Renal cortical epithelial cell (primary cell): ENCODE data around the gene SMYD3. TPM values are rescaled to one million over a fixed set of nuclear protein-coding genes. Genes with fewer than 3 reads are reported as not detected.

Source experiments
- DNase-seq: peaks from one replicate; pipeline ENCODE4 v3.0.0-alpha.2; 2011; ENCODE audit warnings: low read depth
- total RNA-seq: library from RNA; depleted of rRNA; stranded (reverse); fragments of >200 nt; gene quantifications from 2 replicates; pipeline ENCODE4 v1.2.3, GENCODE V29; 2014

The SMYD3 gene
- total RNA-seq, 1 donor from 2014 or later: 29.5 TPM

DNA sequence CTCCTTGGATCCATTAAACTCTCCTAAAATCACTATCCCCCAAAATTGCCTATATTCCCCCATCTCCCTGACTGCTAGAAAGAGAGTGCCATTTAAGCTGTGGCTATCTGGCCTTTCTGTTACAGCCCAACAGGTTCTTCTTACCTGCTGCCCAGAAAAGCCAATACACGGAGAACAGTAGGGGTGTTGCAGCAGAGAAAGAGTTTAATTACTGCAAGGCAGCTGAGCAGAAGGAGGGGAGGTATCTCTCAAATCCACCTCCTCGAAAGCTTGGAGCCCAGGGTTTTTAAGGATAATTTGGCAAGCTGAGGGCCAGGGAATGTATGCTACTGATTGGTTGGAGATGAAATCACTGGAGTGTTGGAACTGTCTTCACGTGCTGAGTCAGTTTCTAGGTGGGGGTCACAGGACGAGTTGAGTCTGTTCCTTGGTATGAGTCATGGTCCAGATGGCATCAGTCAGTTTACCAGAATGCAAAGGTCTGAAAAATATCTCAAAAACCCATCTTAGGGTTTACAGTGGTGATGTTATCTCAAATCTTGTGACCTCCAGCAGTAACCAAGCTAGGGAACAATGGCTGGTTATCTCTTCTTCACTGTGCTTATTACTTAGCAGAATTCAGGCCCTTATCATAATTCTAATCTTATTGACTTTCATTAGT lies 89.8 kb downstream of the SMYD3 start:
- DNase-seq: peak; percentile 7

GRCh38 chr1:246416261-246416660 lies 90.8 kb downstream of the SMYD3 start:
- no peak for DNase-seq

- DNase-seq: no peak
Measured at GRCh38 chr1:246415028-246415427, 92.1 kb downstream of the SMYD3 start.

GRCh38 chr1:246413430-246413829 lies 93.6 kb downstream of the SMYD3 start:
- no peak for DNase-seq

- DNase-seq: no peak
Measured at GRCh38 chr1:246404078-246404477, 103.0 kb downstream of the SMYD3 start.

DNA sequence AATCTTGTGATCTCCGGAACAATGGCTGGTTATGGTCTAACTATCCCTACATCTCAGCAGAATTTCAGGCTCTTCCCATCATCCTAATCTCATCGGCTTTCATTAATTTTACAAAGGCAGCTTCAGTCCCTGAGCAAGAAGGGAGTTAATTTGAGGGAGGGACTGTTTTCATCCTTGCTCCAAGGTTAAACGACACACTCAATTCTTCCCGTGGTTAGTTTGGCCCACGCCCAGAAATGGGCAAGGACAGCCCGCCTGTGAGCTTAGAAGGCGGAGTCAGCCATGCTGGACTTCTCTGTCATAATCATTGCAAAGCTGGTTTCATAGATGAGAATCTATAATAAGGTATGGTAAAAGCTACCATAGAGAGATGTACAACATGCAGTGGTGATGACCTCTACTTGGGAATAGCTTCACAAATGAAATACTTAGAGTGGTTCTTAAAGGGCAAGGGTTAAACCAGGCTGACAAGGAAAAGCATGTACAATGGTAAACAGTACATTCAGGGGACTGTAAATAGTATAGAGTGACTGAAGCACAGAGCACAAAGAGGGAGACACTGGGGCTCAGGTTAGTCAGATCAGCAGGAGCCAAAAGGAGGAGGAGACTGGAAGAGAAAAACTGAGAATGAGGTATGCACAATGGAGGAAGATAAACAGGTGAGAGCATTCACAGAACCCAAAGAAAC lies 108.8 kb downstream of the SMYD3 start:
- DNase-seq: no peak

GRCh38 chr1:246397046-246397445 lies 110.0 kb downstream of the SMYD3 start:
- no peak for DNase-seq

DNA sequence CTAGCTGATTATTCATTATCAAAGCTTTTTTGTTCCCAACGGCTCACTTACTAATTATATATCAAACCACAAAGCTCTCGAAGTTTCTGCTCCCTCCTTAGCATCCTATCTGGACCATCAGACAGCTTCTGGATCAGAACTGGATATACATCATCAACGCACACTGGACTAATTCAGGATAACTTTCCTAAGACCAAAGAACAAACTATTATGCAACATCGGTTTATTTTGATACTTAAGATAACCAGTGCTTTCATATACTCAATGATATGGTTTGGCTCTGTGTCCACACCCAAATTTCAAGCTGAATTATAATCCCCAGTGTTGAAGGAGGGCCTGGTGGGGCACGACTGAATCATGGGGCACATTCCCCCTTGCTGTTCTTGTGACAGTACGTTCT lies 110.8 kb downstream of the SMYD3 start:
- no peak for DNase-seq

- DNase-seq: no peak
Measured at GRCh38 chr1:246394121-246394520, 113.0 kb downstream of the SMYD3 start.

- DNase-seq: no peak
Measured at GRCh38 chr1:246390855-246391254, 116.2 kb downstream of the SMYD3 start.

GRCh38 chr1:246384616-246385015 lies 122.5 kb downstream of the SMYD3 start:
- DNase-seq: no peak

- peak; percentile 11 for DNase-seq
Measured at GRCh38 chr1:246383791-246384190, 123.3 kb downstream of the SMYD3 start.

DNA sequence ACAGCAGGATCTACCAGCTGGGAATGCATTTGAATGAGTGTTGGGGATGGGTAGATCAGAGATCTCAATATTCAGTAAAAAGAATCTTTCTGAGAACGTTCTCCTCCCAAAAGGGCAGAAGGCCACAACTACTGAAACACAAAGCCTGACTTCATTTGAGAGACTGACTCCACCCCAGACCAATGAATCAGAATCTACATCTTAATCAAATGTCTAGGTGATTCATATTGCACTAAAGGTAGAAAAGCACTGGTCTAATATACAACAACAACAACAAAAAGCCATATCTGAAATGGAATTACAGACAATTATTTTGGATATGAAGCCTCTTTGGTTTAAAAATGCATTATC lies 123.9 kb downstream of the SMYD3 start:
- DNase-seq: peak; percentile 15

DNA sequence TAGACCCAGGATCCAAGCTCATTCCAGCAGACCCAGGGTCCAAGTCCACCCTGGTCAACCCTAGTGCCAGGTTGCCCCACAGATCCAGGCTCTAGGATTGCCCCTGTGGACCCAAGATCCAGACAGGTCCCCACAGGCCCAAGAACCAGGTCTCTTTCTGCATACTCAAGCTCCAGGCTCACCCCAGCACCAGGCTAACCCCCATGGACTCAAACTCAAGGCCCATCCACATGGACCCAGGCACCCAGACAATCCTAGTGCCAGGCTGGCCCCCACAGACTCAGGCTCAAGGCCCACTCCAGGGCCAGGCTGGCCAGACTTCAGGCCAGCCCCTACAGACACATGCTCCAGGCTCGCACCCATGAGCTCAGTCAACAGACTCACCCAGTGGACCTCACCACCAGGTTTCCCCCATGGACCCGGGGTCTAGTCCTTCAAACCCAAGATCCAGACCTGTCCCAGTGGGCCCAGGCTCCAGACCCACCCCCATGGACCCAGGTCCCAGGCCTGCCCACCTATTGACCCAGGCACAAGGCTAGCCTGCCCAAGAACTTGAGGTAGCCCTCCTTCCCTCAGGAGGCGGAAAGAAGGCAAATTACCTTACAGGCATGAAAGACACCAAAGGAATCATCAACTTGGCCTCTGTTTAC lies 124.4 kb downstream of the SMYD3 start:
- no peak for DNase-seq

- no peak for DNase-seq
Measured at GRCh38 chr1:246381452-246381851, 125.6 kb downstream of the SMYD3 start.

DNA sequence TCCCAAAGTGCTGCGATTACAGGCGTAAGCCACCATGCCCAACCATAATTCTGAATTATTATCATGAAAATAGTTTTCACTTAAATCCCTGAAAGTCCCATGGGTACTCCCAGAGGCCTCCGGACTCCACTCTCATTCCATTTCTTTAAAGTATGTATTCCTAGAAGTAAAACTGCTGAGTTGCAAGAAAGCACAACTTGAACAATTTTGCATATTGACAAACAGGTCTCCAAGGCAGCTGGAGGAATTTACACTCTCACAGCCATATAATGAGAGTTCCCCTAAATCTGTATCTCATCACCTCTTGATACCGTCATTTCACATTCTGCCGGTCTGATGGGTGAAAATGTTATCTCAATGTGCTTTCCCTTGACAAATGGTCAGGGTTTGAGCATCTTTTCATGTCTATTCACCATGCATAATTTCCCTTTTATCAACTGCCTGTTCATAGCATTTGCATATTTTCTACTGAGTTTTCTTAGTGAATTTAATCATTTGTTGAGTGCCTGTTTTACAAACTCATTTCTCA lies 129.4 kb downstream of the SMYD3 start:
- no peak for DNase-seq

DNA sequence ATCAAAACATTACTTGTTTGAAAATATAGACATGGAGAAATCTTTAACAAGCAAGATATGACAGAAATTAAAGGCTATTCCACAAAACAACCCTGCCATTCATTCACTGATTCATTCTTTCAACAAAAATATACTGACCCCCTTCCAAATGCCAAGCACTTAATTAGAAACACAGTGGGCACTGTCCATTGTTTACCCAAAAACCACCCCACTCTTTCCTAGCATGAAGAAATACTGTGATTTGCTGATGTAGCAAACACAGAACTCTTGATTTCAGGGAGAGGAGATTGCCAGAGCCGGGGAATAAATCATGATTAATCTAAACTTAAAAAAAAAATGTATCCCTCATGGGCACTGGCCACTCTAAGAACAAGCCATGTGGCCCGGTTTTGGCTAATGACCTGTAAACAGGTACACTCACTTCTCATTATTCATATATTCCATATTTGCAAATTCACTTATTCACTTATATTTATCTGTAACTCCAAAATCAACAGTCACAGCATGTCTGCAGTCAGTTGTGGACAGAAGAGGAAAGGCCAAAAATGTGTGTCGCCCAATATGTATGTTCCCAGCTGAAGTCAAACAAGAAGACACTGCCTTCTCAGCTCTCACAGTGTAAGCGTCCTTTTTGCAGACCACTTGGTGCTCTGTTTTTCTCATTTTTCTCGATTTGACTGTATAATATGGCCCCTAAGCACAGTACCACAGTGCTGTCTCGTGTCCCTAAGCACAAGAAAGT lies 133.1 kb downstream of the SMYD3 start:
- DNase-seq: no peak

- DNase-seq: no peak
Measured at GRCh38 chr1:246372559-246372958, 134.5 kb downstream of the SMYD3 start.

DNA sequence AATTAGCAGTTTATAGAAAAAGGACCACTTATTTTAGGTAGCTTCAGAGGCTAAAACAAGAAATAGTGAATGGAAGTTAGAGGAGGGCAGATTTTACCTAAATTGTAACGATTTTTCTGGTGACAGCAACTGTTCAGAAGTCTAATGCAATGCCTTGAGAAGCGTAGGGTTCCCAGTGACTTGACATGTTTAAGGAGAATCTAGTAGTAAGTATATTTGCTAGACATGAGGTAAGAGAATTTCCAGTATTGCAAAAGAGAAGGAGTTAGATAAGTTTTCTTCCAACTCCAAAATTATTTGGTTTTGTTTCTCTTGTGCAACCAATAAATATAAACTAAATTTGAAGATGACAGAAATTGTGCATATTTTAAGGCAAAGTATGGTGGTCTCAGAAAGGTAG lies 140.0 kb downstream of the SMYD3 start:
- DNase-seq: no peak

- DNase-seq: no peak
Measured at GRCh38 chr1:246365708-246366107, 141.4 kb downstream of the SMYD3 start.

- no peak for DNase-seq
Measured at GRCh38 chr1:246364415-246364941, 142.6 kb downstream of the SMYD3 start.

- peak; percentile 45 for DNase-seq
Measured at GRCh38 chr1:246357014-246357598, 150.0 kb downstream of the SMYD3 start.
